ENCODE data around the gene STX8. TPM values are rescaled to one million over a fixed set of nuclear protein-coding genes. Genes with fewer than 3 reads are reported as not detected.

Gene STX8
- total RNA-seq, 1 experiment from 2014 or later = 38.8 TPM

DNA sequence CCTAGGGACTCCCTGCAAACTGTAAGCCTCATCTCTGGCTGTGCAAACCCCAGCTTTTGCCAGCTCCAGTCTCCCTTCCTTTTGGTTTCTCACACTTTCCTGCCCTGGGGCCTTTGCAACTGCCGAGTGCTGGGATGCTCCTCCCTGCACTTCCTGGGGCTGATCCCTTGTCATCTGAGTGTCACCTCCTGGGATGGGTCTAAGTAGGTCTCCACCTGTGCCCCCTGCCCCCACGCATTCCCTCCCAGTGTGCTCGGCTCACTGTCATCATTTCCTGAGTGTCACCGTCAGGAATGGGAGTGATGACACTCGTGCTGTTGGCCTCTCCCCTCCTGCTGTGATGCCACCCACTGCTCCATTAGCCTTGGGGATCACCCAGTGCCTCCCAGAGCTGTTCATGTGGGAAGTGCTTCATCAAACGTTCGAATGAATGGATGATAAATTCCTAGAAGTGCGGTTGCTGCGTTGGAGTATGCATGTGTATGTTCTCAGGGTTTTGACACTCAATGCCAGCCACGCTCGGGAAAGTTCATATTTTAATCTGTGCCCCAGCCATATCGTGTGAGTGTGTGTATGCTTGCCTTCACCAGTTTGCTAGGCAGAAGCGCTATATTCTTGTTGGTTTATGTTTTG is 364.4 kb downstream of the STX8 start:
- BruUV-seq (replicated peaks) = no TSS peak
- ChIA-PET POLR2A (interaction anchor here (0.8 kb wide), 1 partner anchor 12 kb away, joined by 3 read pairs; no protein-coding TSS in a partner anchor), RAD21 (ENCODE audit: low non-redundant PET in 1 of 2, low total read pairs in 2 of 2, uncharacterized antibody in 2 of 2, unreplicated experiment in 2 of 2) (no interaction called here), CTCF (no interaction called here)
- no peak for ATAC-seq
- no peak for DNase-seq (ENCODE audit: low read depth, low spot score)
- H3K27me3 ChIP-seq (ENCODE audit: insufficient read depth, low read length) = no peaks in the 10 kb centered on the region
- H4K20me1 ChIP-seq (ENCODE audit: insufficient read depth) = no peaks in the 10 kb centered on the region
- H2AFZ ChIP-seq (ENCODE audit: low read depth, low read length, poor library complexity, severe bottlenecking) = no peak overlapping the region
- H3K79me2 ChIP-seq (ENCODE audit: insufficient read depth, low read length) = no peaks in the 10 kb centered on the region
- no peak overlapping the region for H3K4me2 ChIP-seq (ENCODE audit: low read length)
- H3K9me3 ChIP-seq (ENCODE audit: control insufficient read depth in 1 of 2, insufficient read depth in 1 of 2, low read depth in 1 of 2, low read length in 2 of 2) = peaks cover 0 to 13% of the 10 kb centered on the region in 2 experiments; a peak in 3 of 4 replicates
- TF ChIP-seq, protein P1, sequence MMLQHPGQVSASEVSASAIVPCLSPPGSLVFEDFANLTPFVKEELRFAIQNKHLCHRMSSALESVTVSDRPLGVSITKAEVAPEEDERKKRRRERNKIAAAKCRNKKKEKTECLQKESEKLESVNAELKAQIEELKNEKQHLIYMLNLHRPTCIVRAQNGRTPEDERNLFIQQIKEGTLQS (IDR thresholded peaks at IDR 0.05) = no peak
- TF ChIP-seq ZNF274 (IDR thresholded peaks at IDR 0.05; ENCODE audit: low read depth, low read length) (no peak), YY1 (IDR thresholded peaks at IDR 0.05; ENCODE audit: extremely low read depth, insufficient replicate concordance, low read depth, low read length) (no peak), ELF1 (IDR thresholded peaks at IDR 0.05; ENCODE audit: borderline replicate concordance, low read depth) (no peak)
- H3K27ac ChIP-seq (ENCODE audit: low read depth, low read length) = no peak overlapping the region
- H3K4me3 ChIP-seq (replicated peaks in 1 of 2; ENCODE audit: low read depth in 1 of 2, low read length in 2 of 2) = no peak overlapping the region
- intact Hi-C loops (cut with micrococcal nuclease) = no loop called here
- H3K9ac ChIP-seq (ENCODE audit: low read length) = no peak overlapping the region
- H3K4me1 ChIP-seq (ENCODE audit: control insufficient read depth in 1 of 2, insufficient read depth in 2 of 2, low read length in 2 of 2) = no peaks in the 10 kb centered on the region
- no peaks in the 10 kb centered on the region for H3K36me3 ChIP-seq (ENCODE audit: control insufficient read depth in 1 of 2, insufficient read depth in 2 of 2, low read length in 2 of 2)
- H3K9me2 ChIP-seq (ENCODE audit: insufficient read depth) = no peaks in the 10 kb centered on the region

DNA sequence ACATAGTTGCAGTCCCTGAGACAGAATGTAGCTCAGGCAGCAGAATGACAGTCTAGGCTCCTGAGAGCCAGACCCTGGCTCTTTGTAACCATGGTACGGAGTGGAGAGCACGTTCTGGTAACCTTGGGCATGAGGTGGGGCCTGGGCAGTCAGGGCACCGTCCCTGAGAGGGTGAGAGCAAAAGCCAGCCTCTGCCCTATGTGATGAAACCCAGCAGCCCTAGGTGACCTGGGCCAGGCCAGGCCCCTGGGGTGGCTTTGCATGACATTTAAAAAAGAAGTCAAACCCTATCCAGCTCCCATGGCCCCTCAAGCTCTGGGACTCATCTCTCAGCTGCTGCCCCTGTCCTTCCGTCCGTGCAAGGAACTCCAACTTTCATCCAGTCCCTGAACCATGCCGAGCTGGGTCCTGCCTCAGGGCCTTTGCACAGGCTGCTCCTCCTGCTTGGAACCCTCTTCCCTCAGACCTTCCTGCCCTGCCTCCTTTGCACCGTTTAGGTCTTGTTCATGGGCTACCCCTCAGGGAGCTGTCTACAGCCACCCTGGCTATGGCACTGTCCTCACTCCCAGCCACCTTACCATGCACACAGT is 365.7 kb downstream of the STX8 start:
- ATAC-seq = no peak
- DNase-seq (ENCODE audit: low read depth, low spot score) = no peak
- no peak overlapping the region for H3K4me2 ChIP-seq (ENCODE audit: low read length)
- H3K27ac ChIP-seq (ENCODE audit: low read depth, low read length) = no peak overlapping the region
- ChIA-PET RAD21 (ENCODE audit: low non-redundant PET in 1 of 2, low total read pairs in 2 of 2, uncharacterized antibody in 2 of 2, unreplicated experiment in 2 of 2) (no interaction called here), CTCF (no interaction called here), POLR2A (no interaction called here)
- intact Hi-C loops (cut with micrococcal nuclease) = no loop called here
- H3K36me3 ChIP-seq (ENCODE audit: control insufficient read depth in 1 of 2, insufficient read depth in 2 of 2, low read length in 2 of 2) = no peaks in the 10 kb centered on the region
- no peaks in the 10 kb centered on the region for H3K79me2 ChIP-seq (ENCODE audit: insufficient read depth, low read length)
- no peaks in the 10 kb centered on the region for H3K9me3 ChIP-seq (ENCODE audit: control insufficient read depth in 1 of 2, insufficient read depth in 1 of 2, low read depth in 1 of 2, low read length in 2 of 2)
- H3K9ac ChIP-seq (ENCODE audit: low read length) = no peak overlapping the region
- no peak overlapping the region for H3K4me3 ChIP-seq (replicated peaks in 1 of 2; ENCODE audit: low read depth in 1 of 2, low read length in 2 of 2)
- no peak overlapping the region for H2AFZ ChIP-seq (ENCODE audit: low read depth, low read length, poor library complexity, severe bottlenecking)
- no TSS peak for BruUV-seq (replicated peaks)
- no peaks in the 10 kb centered on the region for H4K20me1 ChIP-seq (ENCODE audit: insufficient read depth)
- H3K4me1 ChIP-seq (ENCODE audit: control insufficient read depth in 1 of 2, insufficient read depth in 2 of 2, low read length in 2 of 2) = no peaks in the 10 kb centered on the region
- H3K27me3 ChIP-seq (ENCODE audit: insufficient read depth, low read length) = no peaks in the 10 kb centered on the region
- no peaks in the 10 kb centered on the region for H3K9me2 ChIP-seq (ENCODE audit: insufficient read depth)
- TF ChIP-seq, protein P1 (IDR thresholded peaks at IDR 0.05) = no peak
- TF ChIP-seq JUND (IDR thresholded peaks at IDR 0.05) (no peak), SP1 (IDR thresholded peaks at IDR 0.05; ENCODE audit: low read depth) (no peak), YY1 (IDR thresholded peaks at IDR 0.05; ENCODE audit: extremely low read depth, insufficient replicate concordance, low read depth, low read length) (no peak), EZH2phosphoT487 (IDR thresholded peaks at IDR 0.05; ENCODE audit: borderline replicate concordance) (no peak), ELF1 (IDR thresholded peaks at IDR 0.05; ENCODE audit: borderline replicate concordance, low read depth) (no peak)
- TF ChIP-seq, protein P2, sequence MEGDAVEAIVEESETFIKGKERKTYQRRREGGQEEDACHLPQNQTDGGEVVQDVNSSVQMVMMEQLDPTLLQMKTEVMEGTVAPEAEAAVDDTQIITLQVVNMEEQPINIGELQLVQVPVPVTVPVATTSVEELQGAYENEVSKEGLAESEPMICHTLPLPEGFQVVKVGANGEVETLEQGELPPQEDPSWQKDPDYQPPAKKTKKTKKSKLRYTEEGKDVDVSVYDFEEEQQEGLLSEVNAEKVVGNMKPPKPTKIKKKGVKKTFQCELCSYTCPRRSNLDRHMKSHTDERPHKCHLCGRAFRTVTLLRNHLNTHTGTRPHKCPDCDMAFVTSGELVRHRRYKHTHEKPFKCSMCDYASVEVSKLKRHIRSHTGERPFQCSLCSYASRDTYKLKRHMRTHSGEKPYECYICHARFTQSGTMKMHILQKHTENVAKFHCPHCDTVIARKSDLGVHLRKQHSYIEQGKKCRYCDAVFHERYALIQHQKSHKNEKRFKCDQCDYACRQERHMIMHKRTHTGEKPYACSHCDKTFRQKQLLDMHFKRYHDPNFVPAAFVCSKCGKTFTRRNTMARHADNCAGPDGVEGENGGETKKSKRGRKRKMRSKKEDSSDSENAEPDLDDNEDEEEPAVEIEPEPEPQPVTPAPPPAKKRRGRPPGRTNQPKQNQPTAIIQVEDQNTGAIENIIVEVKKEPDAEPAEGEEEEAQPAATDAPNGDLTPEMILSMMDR (IDR thresholded peaks at IDR 0.05 in 2 of 3, conservative IDR thresholded peaks at IDR 0.05 in 1 of 3; ENCODE audit: borderline replicate concordance in 1 of 3, insufficient read depth in 1 of 3, low read depth in 2 of 3, low read length in 2 of 3) = no peak
- TF ChIP-seq, protein P3, sequence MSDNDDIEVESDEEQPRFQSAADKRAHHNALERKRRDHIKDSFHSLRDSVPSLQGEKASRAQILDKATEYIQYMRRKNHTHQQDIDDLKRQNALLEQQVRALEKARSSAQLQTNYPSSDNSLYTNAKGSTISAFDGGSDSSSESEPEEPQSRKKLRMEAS (IDR thresholded peaks at IDR 0.05) = no peak
- TF ChIP-seq, protein P4, sequence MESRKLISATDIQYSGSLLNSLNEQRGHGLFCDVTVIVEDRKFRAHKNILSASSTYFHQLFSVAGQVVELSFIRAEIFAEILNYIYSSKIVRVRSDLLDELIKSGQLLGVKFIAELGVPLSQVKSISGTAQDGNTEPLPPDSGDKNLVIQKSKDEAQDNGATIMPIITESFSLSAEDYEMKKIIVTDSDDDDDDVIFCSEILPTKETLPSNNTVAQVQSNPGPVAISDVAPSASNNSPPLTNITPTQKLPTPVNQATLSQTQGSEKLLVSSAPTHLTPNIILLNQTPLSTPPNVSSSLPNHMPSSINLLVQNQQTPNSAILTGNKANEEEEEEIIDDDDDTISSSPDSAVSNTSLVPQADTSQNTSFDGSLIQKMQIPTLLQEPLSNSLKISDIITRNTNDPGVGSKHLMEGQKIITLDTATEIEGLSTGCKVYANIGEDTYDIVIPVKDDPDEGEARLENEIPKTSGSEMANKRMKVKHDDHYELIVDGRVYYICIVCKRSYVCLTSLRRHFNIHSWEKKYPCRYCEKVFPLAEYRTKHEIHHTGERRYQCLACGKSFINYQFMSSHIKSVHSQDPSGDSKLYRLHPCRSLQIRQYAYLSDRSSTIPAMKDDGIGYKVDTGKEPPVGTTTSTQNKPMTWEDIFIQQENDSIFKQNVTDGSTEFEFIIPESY (IDR thresholded peaks at IDR 0.05; ENCODE audit: extremely low read depth, insufficient replicate concordance, low read length) = no peak
